HG02970 (cell line): ENCODE results near the gene ME3.

Experiments used
- ATAC-seq: cut with Tn5 transposase; IDR thresholded peaks from one replicate; pipeline ENCODE4 v1.9.1; 2021; ENCODE audit warnings: mild to moderate bottlenecking, moderate library complexity, moderate number of reproducible peaks; ENCODE audit not compliant: unreplicated experiment, low FRiP score

Gene ME3

GRCh38 chr11:86497836-86498235, 174.6 kb downstream of the ME3 start:
- ATAC-seq, result no peak

- ATAC-seq, result no peak
Observed at GRCh38 chr11:86497310-86497709, 175.1 kb downstream of the ME3 start.

DNA sequence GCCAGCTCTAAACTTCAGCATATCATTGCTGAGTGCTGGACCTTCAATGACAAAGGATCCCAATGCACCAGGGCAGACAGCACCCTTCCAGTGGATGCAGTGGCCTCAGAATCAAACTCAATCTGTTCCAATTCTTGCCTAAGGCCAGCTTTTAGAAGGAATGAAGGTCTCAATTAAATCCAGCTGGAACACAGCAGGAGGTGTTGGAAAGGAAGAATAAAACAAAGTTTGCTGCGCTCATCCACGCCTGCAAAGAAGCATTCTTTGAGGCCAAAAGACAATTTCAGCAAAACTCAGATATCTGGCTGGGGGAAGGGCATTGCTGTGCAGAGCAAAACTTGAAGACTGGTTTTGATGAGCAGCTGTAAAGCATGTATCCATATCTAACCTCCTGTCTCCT, 177.1 kb downstream of the ME3 start:
- no peak for ATAC-seq

DNA sequence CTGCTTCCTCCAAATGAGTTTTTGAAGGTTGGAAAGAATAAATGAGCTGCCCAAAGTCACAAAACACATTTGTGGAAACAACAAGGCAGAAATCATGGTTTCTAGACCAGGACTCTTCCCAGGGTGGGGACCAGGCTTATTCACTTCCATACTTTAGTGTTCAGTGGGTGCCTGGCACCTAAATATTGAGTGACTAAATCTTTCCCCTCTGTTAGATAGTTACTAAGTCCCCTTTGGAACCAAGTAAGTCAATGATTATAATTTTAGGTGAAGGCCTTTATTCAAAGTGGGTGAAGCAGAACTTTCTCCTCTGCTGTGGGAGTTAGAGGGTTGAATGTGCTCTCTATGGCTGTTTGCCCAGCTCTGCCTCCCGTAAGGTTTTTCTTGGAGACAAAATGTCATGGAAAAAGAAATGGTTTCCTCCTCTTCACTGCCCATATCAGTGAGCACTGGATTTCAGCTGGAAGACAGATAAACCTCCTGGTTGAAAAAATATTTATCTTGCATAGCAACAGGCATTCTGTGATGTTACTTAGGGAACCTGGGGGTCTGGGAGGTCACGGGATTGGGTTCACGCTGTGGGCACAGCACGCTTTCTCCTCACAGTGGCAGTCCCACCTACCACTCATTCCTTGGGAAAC, 179.9 kb downstream of the ME3 start:
- ATAC-seq, result no peak

DNA sequence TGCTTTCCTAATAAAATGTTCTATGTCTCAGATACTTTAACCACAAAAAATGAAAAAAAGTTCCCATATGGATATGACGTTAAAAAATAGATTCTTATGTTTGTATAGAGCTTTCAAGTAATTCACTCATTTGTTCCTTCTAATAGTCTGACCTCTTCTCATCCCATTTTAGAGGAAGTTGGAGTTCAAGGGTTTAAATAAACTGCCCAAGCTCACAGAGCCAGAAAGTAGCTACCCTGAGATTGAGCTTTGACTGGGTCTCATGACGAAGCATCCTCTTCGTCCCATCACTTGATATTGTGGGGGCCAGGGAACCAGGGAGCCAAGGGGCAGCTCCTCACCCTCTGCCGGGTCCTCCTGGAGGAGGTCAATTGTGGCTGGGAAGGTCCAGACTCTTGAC, 181.4 kb downstream of the ME3 start:
- ATAC-seq, result no peak

DNA sequence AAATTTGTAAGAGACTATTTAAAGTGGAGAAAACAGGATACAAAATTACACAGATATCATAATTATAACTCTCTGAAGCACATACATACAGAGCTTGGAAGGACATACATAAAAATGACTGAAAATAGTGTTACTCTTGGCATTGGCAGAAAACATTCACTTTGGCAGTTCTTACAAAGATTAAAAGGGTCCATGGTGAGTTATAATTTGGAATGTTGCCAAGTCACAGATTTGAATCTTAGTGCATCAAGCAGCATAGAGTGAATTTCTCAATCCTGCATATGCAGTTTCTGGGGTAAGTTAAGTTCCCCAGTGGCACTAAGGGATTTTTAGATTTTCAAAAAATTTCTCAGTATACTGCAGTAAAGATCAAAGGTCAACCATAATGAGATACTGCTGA, 181.8 kb downstream of the ME3 start:
- no peak for ATAC-seq

- no peak for ATAC-seq
Observed at GRCh38 chr11:86489442-86489841, 183.0 kb downstream of the ME3 start.

GRCh38 chr11:86488553-86488952, 183.9 kb downstream of the ME3 start:
- no peak for ATAC-seq

DNA sequence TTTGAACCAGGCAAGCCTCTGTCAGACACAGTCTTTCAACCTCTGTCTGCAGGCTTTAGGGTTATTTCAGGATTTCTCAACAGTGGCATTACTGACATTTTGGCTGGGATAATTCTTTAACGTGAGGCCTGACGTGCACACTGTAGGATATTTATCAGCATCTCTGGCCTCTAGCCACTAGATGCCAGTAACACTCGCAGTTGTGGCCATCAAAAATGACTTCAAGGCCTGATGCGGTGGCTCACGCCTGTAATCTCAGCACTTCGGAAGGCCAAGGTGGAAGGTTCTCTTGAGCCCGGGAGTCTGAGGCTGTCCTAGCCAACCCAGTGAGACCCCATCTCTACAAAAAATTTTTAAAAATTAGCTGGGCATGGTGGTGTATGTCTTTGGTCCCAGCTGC, 184.7 kb downstream of the ME3 start:
- no peak for ATAC-seq

- ATAC-seq, result no peak
Observed at GRCh38 chr11:86486261-86487030, 186.0 kb downstream of the ME3 start.

GRCh38 chr11:86484795-86485166, 187.6 kb downstream of the ME3 start:
- ATAC-seq, result no peak

DNA sequence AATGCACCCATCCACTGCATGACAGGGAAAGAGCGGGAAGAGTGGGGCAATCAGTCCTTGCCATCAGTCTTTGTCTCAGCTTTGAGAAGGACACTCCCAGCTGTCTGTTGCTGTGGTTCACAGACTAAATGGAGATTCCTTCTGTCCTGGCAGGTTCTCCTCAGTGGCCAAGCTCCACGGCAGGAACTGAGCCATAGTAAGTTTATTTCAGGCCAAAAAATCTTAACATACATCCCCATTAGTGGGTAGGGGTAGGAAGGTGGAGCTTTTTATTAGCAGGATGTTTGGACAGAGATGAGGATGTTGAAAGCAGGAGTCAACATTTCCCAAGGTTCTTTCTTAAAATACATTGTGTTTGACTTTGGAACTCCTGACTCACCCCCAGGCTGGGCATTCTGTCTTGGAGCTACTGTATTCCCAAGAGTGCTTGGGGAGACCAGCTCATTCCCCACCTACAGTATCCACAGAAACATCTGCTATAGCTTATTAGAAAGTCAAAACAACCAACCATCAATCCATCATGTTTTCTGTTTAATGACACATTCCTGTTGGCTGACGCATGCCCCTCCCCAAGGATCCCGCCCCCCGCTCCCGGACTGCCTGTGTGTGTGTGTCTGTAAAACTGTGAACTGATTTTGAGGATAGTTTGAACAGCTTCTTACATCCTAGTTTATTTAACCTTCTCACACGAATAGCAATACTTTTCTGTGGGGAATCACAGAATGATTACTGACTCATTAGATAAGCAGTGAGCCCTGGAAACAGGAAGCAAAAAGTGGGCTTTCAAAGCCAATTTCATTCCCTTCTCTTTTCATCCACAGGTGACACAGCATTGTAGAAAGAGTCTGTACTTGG, 188.2 kb downstream of the ME3 start:
- ATAC-seq, result no peak

DNA sequence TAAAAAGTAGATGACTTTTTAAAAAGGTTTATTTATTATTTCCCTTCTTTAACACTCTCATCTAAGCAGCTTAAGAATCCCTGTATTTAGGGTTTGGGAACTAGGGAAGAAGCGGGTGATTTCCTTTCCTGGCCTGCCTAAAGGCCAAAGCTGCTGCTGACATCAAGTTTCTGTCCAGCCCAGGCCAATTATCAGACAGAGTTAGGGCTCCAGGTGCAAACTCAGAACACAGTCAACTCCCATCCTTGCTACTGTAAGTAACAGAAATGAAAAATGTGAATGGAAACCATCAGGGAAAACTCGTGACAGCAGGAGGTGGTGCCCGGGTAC, 188.8 kb downstream of the ME3 start:
- no peak for ATAC-seq

DNA sequence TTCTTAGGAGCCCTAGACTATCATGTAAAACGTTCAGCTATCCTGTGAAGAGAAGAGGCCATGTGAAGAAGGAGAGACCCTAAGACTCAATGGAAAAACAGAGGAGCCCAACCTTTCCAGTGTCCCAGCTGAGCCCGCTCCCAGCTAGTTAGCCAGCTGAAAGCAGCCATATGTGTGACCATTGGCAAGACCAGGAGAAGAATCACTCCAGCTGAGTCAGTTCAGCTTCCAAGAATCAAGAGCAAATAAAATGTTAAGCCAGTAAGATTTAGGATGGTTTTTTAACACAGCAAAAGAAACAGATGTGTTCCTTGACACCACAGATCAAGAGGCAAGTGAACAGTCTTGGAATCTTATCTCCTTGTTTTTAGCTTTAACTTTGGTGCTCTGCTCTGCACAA, 189.7 kb downstream of the ME3 start:
- no peak for ATAC-seq

GRCh38 chr11:86481399-86481798, 191.0 kb downstream of the ME3 start:
- ATAC-seq, result no peak

GRCh38 chr11:86478348-86478747, 194.1 kb downstream of the ME3 start:
- no peak for ATAC-seq

GRCh38 chr11:86477495-86478155, 194.8 kb downstream of the ME3 start:
- ATAC-seq, result no peak

DNA sequence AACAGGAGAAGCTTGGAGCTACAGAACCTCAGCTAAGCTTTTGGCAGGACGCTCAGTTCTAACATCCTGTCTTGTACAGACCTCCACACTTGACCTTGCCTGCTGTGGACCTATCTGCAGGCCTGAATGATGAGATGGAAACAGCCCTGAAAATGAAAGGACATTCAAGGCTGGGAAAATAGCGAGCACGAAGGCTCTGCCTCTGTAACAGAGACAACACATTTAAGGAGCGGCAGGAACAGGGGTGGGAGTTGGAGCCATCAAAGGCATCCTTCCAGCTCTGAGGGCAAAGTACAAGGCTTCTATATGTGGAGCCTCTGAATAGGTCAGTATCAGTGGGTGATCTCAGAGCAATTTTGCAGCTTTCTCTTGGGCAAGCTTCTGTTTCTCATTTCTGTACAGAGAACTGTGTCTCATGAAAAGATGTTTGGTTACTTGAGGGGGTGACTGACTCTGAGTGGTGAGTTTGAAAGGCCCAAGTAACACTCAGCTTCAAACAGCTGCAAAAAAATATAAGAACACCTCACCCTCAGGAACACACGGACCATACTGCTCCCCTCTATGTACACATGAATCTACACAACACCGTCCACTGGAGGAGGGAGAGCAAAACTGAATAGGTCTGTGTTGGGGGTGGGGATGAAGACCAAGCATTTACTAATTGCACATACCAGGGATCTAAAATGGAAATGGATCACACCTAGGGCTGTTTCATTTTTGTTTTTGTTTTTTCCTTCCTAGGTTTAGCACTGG, 196.1 kb downstream of the ME3 start:
- ATAC-seq, result no peak

GRCh38 chr11:86475027-86475426, 197.4 kb downstream of the ME3 start:
- no peak for ATAC-seq
